Fibroblast of upper back skin (primary cell): ENCODE results near the gene IARS2.
"Not testable (repeated sequence)": the region's sequence is repeated elsewhere in the genome, so short reads cannot be mapped to it uniquely, and the experiment has no call there.

Source experiments
- DNase-seq: peaks from one replicate; pipeline ENCODE4 v3.0.0-alpha.2; 2013

Gene IARS2

DNA sequence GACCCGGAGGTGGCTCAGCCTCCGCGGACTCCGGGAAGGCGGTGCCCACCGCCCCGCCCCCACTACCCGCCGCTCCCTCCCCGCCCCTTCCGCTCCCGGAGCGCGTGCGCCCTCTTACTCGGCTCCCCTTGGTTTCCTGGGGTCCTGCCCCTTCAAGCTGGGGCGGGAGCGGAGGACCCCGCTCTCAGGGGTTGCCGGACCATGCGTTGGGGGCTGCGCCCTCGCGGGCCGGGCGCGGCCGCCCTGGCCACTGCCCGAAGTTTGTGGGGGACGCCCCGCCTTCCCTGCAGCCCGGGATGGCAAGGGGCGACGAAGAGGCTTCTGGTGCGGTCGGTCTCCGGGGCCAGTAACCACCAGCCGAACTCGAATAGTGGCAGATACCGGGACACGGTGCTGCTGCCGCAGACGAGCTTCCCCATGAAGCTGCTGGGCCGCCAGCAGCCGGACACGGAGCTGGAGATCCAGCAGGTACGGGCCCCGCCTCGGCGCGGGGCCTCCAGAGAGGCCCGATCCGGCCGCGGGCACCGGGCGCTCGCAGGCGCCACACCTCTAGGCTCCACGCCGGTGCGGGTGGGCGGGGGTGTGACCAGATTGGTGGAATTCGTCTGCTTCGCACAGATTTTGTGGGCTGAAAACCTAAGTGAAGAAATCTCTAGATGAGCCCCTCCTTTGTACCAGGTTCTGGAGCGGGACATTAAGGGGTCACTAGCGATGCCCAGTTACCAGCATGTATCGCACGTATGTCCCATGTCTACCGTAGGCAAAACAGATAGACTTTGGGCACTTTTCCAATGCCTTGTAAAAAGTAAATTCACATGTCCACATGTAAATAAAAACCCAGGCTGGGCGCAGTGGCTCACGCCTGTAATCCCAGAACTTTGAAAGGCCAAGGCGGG lies at the start of gene IARS2:
Gene IARS2 (plus strand): TSS at position 117 of the 896 bp plus-strand sequence. CDS start 85 bp downstream, at position 202.
- DNase-seq: peak; percentile 82

- DNase-seq: no peak
Measured at GRCh38 chr1:220044678-220045355, 49.1 kb upstream of the IARS2 start.

- DNase-seq: no peak
Measured at GRCh38 chr1:220045356-220046051, 48.4 kb upstream of the IARS2 start.

DNA sequence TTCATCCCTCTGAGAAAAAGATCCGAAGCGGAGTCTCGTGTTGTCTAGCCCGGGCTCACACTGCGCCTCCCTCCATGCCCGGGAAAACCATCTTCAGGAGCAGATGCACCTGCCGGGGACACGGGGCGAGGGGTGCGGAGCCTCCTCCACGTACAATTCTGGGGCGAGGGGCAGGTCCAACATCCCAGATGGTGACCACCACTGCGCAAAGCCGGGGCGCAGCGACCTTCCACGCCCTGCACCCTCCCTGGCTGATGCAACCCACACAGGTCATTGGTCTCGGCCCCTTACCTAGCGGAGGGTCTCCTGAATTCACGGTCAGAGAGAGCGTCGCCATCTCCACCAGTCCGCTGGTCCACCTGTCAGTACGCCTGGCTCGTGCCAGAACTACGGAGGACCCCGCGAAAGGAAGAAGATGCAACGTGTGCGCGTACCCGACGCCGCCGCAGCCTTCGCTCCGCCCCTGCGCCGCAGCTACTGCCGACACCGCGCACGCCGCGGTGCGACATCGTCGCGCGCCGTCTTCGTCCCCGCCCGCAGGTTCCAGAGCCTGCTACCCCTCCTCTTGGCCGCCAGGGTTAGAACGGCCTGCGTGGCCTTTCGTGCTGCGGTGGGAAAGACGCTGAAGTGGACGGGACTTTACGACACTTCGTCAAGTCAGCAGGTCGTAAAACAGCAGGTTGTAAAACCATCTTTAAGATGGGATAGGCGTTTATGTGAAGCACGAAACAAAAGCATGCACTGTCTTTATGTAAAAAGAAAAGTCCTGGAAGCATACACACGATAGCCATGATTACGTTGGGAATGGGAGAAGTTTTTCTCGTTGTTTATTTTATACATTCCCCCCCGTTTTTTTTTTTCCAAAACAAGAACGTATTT lies 47.6 kb upstream of the IARS2 start, which contains the start of gene EPRS1:
Gene EPRS1 (minus strand): TSS at position 454 of the 879 bp plus-strand sequence. CDS start 117 bp downstream, at position 337.
- peak; percentile 98 for DNase-seq

DNA sequence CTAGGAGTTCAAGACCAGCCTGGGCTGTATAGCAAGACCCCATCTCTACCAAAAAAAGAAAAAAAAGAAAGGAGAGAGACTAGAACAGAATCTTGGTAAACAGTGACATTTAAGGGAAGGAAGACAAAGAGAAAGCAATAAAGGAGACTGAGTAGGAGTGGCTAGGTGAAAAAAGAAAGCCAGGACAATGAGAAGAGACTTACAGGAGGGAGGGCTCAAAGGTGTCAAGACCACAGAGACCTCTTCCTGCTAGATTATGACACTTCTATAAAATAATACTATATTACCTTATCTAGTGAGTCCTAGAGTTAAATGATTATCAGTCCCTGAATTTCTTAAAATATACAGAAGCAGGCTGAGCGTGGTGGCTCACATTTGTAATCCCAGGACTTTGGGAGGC lies 37.6 kb upstream of the IARS2 start:
- DNase-seq: no peak

DNA sequence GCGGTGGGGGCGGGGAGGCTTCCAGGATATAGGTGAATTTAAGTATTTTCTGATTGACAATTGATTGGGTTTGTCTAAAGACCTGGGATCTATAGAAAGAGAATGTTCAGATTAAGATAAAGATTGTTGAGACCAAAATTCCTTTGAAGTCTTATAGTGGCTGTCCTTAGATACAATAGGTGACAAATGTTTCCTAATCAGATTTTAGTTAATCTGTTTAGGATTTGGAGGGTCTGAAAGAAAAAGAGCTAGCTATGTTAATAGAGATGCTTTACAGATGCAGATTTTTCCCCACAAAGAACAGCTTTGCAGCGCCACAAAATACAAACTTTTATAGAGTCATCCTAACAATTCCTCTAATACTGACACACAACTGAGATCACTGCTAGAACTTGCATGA lies 33.1 kb upstream of the IARS2 start:
- no peak for DNase-seq

DNA sequence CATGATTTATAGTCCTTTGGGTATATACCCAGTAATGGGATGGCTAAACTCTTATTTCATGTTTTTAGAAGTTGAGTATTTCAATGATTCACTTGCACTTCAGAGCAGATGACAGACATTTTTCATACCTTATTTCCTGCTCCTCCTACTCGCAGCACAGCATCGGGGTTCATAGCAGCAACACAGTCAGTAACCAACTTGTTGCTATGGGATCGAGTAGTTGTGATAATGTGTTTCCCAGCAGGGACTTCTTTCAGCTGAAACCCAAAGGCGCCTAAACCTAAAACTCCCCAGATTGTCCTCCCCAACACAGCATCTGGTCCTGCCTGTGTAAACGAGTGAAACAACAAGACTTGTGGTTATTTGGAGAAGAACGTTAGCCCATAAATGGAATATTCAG lies 31.3 kb upstream of the IARS2 start:
- no peak for DNase-seq

GRCh38 chr1:220067269-220068204 lies 26.4 kb upstream of the IARS2 start:
- DNase-seq: peak; percentile 75

DNA sequence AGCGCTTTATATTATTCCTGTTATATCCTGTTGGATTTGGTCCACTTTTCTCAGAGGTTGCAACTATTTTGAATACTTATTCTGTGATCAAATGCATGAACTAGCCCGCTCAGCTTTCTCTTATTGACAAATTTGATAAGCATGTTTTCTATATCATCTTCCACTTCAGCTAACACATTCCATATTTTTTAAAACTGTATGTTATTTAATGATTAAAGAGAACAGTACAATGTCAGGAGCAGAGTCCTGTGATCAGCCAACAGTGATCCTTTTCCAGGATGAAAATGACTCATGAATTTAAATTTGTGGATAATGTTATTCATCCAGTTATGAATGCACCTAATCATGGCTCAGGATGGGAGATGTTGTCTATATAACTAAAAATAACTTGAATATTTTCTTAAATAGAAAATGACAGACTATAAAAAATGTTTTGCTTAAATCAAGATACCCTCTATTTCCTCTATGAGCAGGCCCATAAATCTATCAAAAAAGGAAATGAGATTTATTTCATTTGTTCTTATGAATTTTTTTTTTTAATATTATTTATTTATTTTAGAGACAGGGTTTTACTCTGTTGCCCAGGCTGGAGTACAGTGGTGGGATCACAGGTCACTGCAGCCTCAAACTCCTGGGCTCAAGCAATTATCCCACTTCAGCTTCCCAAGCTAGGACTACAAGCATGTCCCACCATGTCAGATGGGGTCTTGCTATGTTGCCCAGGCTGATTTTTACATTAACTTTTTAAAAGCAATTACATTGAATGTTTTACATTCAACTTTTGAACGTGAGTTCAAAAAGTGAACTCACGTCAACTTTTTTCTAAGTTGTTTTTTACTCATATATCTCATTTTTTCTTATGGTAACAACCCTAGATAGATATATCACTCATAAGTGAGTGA lies 16.8 kb upstream of the IARS2 start:
- DNase-seq: peak; percentile 23

DNA sequence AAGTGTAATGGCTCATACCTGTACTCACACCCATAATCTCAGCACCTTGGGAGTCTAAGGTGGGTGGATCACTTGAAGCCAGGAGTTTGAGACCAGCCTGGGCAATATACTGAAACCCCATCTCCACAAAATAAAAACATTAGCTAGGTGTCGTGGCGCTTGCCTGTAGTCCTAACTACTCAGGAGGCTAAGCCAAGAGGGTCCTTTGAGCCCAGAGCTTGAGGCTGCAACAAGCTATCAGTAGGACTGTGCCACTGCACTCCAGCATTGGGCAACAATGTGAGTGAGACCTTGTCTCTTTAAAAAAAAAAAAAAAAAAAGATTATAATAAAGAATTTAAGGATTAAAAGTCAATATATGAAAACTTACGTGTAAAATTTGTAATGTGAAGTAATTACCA lies 16.0 kb upstream of the IARS2 start:
- DNase-seq: no peak

DNA sequence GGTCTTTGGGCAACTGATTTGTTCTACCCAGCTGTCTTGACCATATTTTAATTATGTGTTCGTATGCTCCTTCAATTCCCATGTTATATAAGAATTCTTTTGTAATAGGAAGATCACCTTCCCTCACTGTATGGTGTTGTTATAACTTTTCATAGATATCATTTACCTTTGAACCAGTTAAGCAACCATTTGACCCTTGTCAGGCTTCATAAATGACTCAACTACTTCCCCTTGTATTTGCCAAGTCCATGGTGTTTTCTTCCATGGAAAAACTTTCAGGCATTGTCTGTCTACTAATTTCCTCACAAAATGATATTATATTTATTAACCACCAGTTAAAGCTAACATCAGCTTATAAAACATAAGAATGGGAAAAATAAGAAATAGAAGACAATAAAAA lies 9.5 kb upstream of the IARS2 start:
- no peak for DNase-seq

DNA sequence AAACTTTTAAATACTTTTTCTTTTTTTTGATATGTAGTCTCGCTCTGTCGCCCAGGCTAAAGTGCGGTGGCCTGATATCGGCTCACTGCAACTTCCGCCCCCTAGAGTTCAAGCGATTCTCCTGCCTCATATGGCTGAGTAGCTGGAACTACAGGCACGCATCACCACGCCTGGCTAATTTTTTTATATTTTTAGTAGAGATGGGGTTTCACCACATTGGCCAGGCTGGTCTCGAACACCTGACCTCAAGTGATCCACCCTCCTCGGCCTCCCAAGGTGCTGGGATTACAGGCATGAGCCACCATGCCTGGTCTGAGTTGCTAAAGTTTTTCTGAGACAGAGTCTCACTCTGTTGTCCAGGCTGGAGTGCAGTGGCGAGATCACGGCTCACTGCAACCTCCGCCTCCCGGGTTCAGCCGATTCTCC lies 7.7 kb upstream of the IARS2 start:
- not testable (repeated sequence) for DNase-seq

DNA sequence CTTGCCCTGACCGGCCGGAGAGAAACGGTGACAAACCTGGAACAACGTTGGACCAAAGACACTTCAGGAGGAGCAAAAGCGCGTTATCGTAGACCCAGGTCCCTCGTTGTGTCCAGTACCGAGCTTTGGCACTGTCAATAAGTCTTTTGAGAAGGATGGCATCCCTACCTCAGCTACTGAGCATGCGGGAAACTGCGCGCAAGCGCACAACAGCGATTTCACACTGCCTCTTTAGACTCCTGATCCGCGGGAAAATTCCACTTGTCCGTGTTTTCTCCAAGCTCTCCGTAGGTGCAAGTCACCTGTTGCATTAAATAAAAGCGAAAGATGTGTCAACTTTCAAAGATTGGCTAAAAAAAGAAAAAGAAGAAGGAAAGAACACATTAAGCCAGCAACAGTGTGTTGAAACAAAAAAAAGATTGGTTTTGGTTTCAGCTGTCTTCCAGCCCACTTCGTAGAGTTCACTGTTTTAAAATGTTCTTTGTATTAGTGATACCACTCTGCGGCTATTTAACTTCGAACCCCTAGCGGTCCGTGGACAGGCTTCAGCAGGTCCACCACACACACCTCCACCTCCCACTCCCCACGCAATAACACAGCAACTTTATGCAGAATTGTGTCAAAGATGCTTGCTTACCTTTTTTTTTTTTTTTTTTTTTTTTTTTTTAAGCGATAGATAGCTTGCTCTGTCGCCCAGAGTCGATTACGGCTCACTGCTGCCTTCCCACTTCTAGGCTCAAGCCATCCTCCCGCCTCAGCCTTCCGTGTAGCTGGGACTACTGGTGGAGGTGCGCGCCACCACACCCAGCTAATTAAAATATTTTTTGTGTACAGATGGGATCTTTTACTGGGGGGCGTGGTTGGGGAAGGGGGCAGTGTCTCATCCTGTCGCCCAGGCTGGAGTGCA lies 4.0 kb upstream of the IARS2 start, which contains the start of gene BPNT1:
Gene BPNT1 (minus strand): TSS at position 139 of the 907 bp plus-strand sequence. CDS start 9,942 bp downstream, outside the sequence.
- peak; percentile 92 for DNase-seq

DNA sequence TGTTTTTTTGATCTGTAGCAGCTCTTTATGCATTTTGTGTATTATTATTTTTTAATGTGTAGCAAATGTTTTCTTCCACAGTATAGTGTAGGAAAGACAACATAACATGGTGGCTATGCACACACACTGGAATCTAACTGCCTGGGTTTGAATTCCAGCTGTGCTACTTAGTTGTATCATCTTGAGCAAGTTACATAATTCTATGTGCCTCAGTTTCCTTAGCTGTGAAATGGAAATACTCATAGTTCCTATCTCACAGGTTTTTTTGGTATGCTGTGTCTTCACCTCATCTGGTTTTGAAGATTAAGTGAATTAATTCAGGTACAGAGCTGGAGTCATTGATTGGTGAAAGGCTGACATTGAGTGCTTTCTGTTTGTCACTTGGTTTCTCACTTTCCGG lies 1.2 kb upstream of the IARS2 start:
- no peak for DNase-seq

GRCh38 chr1:220093361-220094015 lies 444 bp upstream of the IARS2 start:
- DNase-seq: no peak

GRCh38 chr1:220099826-220100225 lies 5.9 kb downstream of the IARS2 start:
- no peak for DNase-seq

- not testable (repeated sequence) for DNase-seq
Measured at GRCh38 chr1:220110473-220110872, 16.5 kb downstream of the IARS2 start.

GRCh38 chr1:220112600-220112999 lies 18.7 kb downstream of the IARS2 start:
- DNase-seq: not testable (repeated sequence)
